HG02759 (cell line): ENCODE data around the gene PDZRN3.
"Not testable (repeated sequence)": the region's sequence is repeated elsewhere in the genome, so short reads cannot be mapped to it uniquely, and the experiment has no call there.

ENCODE experiments used
- ATAC-seq: cut with Tn5 transposase; IDR thresholded peaks from one replicate; pipeline ENCODE4 v1.9.1; 2021; ENCODE audit warnings: mild to moderate bottlenecking, moderate library complexity; ENCODE audit not compliant: unreplicated experiment

PDZRN3 gene

GRCh38 chr3:73467211-73467610 is 157.5 kb downstream of the PDZRN3 start:
- no peak for ATAC-seq

GRCh38 chr3:73465926-73466325 is 158.8 kb downstream of the PDZRN3 start:
- no peak for ATAC-seq

DNA sequence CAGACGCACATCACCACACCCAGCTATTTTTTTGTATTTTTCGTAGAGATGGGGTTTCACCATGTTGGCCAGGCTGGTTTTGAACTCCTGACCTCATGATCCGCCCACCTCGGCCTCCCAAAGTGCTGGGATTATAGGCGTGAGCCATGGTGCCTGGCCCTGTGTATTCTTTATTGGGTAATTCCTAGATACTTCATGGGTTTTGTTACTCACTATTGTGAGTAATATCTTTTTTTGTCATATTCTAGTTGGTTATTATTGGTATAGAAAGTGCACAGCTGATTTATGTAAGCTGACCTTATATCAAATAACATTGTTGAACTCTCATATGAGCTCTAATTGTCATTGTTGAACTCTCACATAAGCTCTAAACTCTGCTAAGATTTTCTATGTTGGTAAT is 160.6 kb downstream of the PDZRN3 start:
- not testable (repeated sequence) for ATAC-seq

DNA sequence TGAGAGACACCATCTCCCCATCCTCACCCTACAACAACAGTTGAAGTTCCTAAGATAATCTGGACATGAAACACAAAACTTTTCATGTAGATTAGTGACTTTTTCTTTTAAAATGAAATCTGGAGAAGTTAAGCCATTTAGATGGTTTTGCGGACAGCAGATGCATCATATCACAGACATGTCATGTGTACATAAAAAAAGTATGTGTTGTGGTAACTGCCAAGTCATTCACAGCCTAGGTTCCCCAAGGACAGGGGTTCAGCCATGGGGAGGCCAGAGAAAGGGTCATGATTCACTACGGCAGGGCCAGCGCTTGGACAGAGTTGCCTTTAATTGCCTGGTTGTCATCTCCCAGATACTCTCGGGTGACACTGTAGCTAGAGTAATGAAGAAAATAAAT is 163.2 kb downstream of the PDZRN3 start:
- no peak for ATAC-seq

- no peak for ATAC-seq
Measured at GRCh38 chr3:73459711-73460110, 165.0 kb downstream of the PDZRN3 start.

DNA sequence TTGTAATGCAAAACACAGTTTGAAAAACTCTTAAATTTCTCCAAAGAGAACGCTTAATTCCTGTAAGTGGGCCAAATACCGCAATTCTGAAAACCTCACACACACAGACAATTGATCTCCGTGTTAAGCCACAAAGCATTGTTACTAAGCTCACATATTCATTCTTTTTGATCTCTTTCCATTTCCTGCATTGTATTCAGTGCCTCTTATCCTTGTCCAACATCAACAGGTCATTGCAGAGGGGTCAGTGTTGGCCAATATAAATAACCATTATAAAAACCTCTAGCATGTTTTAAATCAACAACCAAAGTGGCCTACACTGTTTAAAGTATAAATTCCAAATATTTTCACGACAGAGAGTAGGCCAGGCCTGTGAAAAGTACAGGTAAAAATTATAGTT is 171.1 kb downstream of the PDZRN3 start:
- ATAC-seq = no peak

GRCh38 chr3:73452729-73453128 is 172.0 kb downstream of the PDZRN3 start:
- ATAC-seq = no peak

- ATAC-seq = peak; percentile 35
Measured at GRCh38 chr3:73451301-73451944, 173.3 kb downstream of the PDZRN3 start.

- peak; percentile 52 for ATAC-seq
Measured at GRCh38 chr3:73449774-73450173, 175.0 kb downstream of the PDZRN3 start.

DNA sequence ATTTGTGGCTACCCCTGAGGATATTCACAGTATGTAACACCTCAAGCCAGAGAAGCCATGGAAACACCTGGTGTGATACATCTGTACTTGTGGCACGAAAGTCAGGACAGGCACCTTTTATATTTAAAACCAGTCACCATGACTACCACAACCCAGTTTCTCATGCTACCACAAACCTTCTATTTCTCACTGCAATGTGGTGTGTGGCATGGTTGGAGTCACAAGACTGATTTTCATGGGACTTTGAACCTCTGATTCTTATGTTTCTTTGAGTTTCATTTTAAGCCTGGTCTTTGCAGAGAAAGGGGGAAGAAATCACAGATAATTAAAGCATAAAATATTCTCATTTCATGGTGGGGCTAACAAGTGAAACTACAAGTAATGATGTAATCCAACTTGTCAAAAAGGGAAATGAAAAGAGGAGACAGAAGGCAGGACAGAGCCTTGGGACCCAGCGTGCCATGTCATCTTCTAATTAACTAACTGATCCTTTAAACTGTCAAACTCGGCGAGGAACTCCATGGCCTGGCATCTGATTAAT is 175.9 kb downstream of the PDZRN3 start:
- ATAC-seq = peak; percentile 89

GRCh38 chr3:73448041-73448440 is 176.7 kb downstream of the PDZRN3 start:
- ATAC-seq = no peak

DNA sequence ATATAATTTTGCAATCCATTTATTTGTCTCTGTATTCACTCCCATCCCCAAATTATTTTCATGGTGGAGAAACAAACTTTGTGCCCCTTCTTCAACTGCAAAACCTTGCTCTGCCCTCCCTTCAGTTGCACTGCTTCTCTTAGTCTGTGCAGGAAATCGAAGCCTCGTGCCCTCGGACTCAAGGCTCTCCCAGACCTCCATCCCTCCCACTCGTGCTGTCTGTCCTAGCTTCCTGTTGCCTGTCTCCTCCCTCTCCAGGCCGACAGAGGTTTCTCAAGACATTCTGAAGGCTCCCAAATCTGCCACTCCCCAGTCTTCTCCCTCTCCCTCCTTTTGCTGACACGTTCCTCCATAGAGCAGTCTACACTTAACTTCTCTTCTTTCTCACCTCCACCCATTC is 177.6 kb downstream of the PDZRN3 start:
- ATAC-seq = no peak

DNA sequence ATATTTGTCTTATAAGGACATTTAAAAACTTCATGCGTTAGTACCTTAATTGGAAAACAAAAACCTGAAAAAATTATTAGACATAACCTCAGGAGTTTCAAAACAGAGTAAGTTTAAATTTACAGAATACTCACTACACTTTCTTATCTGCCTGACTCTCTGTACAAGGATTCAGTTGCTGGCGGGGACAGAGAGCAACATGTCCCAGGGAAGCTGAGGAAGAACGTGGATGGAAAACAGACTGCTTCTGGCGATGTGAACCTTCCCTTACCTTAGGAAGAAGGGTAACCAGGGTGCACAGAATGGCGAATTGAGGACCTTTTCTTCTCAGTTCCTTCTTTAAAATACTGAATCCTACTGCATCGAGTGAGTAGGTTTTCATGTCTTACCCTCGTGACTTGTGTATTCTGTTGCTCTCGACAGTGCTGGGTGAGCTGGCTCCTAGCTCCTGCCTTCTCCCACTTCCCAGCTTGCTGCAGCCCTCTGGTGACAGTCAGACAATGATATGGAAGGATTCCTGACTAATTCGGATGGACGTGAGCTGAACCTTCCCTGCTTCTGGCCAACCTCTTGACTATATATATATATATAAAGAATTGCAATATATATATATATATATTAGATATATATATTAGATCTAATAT is 178.2 kb downstream of the PDZRN3 start:
- no peak for ATAC-seq

DNA sequence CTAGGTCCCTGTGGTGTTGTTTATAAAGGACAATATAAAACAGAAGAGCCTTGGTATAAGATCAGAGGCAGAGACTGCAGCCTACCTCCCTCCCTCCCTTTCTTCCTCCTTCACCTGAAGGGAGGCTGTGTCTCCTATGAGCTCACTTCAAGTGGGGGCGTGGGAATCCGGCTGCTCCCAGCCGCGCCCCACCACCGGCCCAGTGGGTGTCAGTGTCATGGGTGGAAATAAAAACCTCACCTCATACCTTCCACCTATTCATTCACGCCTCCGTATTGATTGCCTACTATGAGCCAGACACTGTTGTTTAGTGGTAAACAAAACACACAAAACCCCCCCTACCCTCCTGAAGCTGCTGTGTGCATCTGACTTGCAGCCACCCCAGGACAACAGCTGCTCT is 181.9 kb downstream of the PDZRN3 start:
- ATAC-seq = no peak

DNA sequence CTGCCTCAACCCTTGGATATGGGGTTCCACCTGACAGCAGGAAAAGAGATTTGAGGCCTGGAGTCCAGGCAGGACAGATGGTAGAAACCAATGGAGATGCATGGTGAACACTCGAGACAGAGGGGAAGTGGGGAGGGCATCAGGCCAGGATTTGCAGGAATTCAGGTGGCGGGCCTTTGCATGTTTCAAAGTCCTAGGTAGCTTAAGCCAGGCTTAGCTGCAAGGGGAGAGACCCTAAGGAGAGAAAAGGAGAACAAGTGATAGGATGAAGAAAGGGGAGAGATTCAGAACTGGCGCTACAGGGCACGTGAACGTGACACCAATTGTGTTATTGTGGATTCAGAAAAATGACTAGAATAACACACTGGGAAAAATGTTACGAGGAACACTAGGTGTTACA is 182.6 kb downstream of the PDZRN3 start:
- ATAC-seq = no peak

- ATAC-seq = no peak
Measured at GRCh38 chr3:73437828-73438227, 186.9 kb downstream of the PDZRN3 start.

- no peak for ATAC-seq
Measured at GRCh38 chr3:73435055-73435454, 189.7 kb downstream of the PDZRN3 start.

DNA sequence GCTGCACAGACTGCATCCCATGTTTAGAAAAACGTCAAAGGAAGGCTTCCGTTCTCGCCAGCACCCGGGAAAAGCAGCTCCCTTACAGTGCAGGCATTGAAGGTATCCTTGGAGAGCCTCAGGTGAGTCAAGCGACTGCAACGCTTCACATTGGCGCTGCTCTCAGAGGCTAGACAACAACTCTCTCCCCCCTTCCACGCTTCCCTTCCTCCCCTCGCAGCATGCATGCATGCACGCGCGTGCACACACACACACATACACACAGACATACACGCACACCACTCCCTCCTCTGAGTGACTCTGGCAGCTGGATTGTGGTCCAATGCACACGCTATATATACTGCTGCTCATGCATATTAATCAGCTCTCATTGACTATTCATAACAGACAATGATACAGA is 191.1 kb downstream of the PDZRN3 start:
- ATAC-seq = no peak

- no peak for ATAC-seq
Measured at GRCh38 chr3:73433079-73433478, 191.7 kb downstream of the PDZRN3 start.

- no peak for ATAC-seq
Measured at GRCh38 chr3:73432706-73433032, 192.1 kb downstream of the PDZRN3 start.

DNA sequence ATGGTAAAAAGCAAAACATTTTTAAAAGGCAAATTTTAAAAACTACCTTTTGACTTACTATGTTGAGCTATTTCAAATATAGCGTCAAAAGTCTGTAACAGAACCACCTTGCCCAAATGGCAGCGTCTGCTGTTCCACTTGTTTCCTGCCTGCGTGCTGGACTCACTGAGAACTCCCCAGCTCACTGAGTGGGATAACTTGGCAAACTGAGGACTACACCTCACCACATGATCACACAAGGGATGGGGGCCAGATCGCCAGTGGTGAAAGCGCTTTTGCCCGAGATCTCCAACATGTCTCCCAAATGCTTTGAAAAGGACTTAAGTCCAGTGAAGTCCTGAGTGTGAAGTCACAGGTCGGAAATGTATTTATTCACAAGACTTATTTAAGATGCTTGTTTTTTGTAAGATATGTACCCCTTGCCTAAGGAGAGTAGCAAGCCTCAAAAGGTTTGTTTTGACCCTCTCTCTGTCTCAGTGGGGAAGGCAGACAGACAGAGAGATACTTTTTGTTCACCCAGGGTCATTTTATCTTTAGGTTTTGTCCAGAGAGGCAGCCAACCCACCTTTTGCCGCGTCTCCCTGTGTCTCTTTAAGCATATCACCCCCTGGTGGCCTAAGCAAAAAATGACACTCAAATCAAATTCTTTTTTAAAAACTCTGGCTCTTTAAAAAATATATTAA is 192.6 kb downstream of the PDZRN3 start:
- peak; percentile 39 for ATAC-seq
